PC-3 (cell line): ENCODE measurements around the gene LMCD1. TPM values are rescaled to one million over a fixed set of nuclear protein-coding genes. Genes with fewer than 3 reads are reported as not detected.
A peak's percentile ranks its signal among the peaks of the same experiment; 100 is the strongest.

Experiments
- ATAC-seq: fragments of 200-7000 bp; cut with Tn5 transposase; 2 replicates; pipeline ENCODE4 v1.9.1; 2020; ENCODE audit warnings: mild to moderate bottlenecking, moderate library complexity
- BruUV-seq: library from RNA; stranded (reverse); fragments of 400-500 nt; replicated peaks from 2 replicates; lab custom pipeline; 2021; lab: Mats Ljungman, UMichigan
- CTCF ChIA-PET: fragments of 300-600 bp; sonication (Branson Sonifier 250); formaldehyde crosslinking; loops from one replicate; lab custom pipeline; 2022; ENCODE audit warnings: antibody characterized with exemption; lab: Charles Lee
- POLR2A ChIA-PET: fragments of 300-600 bp; sonication (Branson Sonifier 250); formaldehyde crosslinking; loops from one replicate; lab custom pipeline; 2022; ENCODE audit warnings: antibody characterized with exemption; ENCODE audit not compliant: unreplicated experiment; lab: Charles Lee
- DNase-seq: peaks from one replicate; pipeline ENCODE4 v3.0.0-alpha.2; 2015
- H2AFZ ChIP-seq: fragments of 300-600 bp; sonication (generic); 2 replicates; pipeline ENCODE4 v1.6.0; 2016; ENCODE audit warnings: antibody characterized with exemption, low read length
- H3F3A ChIP-seq: fragments of 300-600 bp; sonication (generic); one replicate; pipeline ENCODE4 v1.6.0; 2017; ENCODE audit warnings: antibody characterized with exemption, low read length, control low read depth, mild to moderate bottlenecking; ENCODE audit not compliant: unreplicated experiment
- H3K27ac ChIP-seq: fragments of 300-600 bp; sonication (generic); 2 replicates; pipeline ENCODE4 v1.5.1; 2016; ENCODE audit warnings: mild to moderate bottlenecking, low read length
- H3K27me3 ChIP-seq: fragments of 300-600 bp; sonication (generic); 2 replicates; pipeline ENCODE4 v1.6.1; 2016; ENCODE audit warnings: low read length, mixed read lengths
- H3K36me3 ChIP-seq: fragments of 300-600 bp; sonication (generic); 2 replicates; pipeline ENCODE4 v1.6.1; 2016; ENCODE audit warnings: low read depth, mixed run types, low read length, mixed read lengths
- H3K4me1 ChIP-seq: fragments of 300-600 bp; sonication (generic); 2 replicates; pipeline ENCODE4 v1.5.1; 2016; ENCODE audit warnings: low read length; ENCODE audit not compliant: insufficient read depth
- H3K4me2 ChIP-seq: fragments of 300-600 bp; sonication (generic); 2 replicates; pipeline ENCODE4 v1.6.0; 2016; ENCODE audit warnings: low read length
- H3K4me3 ChIP-seq: fragments of 300-600 bp; sonication (generic); 2 replicates; pipeline ENCODE4 v1.5.1; 2016; ENCODE audit warnings: mild to moderate bottlenecking, low read length, mixed read lengths
- H3K79me2 ChIP-seq: fragments of 300-600 bp; sonication (generic); 2 replicates; pipeline ENCODE4 v1.6.1; 2017; ENCODE audit warnings: low read length, mixed read lengths
- H3K9ac ChIP-seq: fragments of 300-600 bp; sonication (generic); 2 replicates; pipeline ENCODE4 v1.6.0; 2016; ENCODE audit warnings: mild to moderate bottlenecking, low read length
- H3K9me2 ChIP-seq: fragments of 300-600 bp; sonication (generic); replicated peaks from 2 replicates; pipeline ENCODE4 v1.6.1; 2016; ENCODE audit warnings: mixed run types, low read length, mixed read lengths
- H3K9me3 ChIP-seq: fragments of 300-600 bp; sonication (generic); 2 replicates; pipeline ENCODE4 v1.6.1; 2016; ENCODE audit warnings: low read length, mixed read lengths
- H4K20me1 ChIP-seq: fragments of 300-600 bp; sonication (generic); 2 replicates; pipeline ENCODE4 v1.6.1; 2016; ENCODE audit warnings: low read length, mixed read lengths
- EZH2 ChIP-seq: fragments of 300-600 bp; sonication (generic); IDR thresholded peaks from one replicate; pipeline ENCODE4 v1.6.1; 2017; ENCODE audit warnings: antibody characterized with exemption, mild to moderate bottlenecking, low read length; ENCODE audit not compliant: unreplicated experiment
- EZH2phosphoT487 ChIP-seq: fragments of 300-600 bp; sonication (generic); IDR thresholded peaks from 2 replicates; pipeline ENCODE4 v1.6.1; 2018; ENCODE audit warnings: mild to moderate bottlenecking, antibody characterized with exemption, low read length, borderline replicate concordance
- intact Hi-C: fragments of 100-400 bp; cut with micrococcal nuclease; formaldehyde crosslinking; loops from 2 replicates; pipeline ENCODE4 v1.9.0; 2023
- total RNA-seq: library from RNA; depleted of rRNA; stranded (reverse); fragments of >200 nt; gene quantifications from 2 replicates; pipeline ENCODE4 v1.2.3, GENCODE V29; 2014
- TF ChIP-seq, protein P1 (sequence below): fragments of 300-600 bp; sonication (generic); conservative IDR thresholded peaks from 2 replicates; pipeline ENCODE4 v1.5.1; 2017; ENCODE audit warnings: antibody characterized with exemption, low read depth, mild to moderate bottlenecking, low read length

Gene LMCD1
- total RNA-seq, 1 experiment from 2014 or later, result 9.1 TPM

DNA sequence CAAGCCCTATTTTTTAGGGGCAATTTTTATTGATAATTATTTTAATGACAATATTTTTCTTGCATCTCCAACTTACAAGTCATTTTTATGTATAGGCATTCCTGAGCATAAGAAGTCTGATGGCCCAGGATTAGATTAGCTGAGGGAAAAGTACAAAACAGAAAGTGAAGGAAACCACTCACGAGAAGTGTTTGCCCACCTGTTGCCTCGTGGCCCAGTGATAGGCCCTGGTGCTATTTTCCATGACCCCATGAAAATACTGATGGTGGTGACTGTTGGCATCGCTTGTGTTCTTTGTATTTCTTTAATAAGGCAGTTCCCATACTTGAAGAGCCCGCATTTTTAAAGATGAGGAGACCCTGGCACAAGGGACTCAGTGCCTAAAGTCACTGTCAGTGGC lies 7.9 kb upstream of the LMCD1 start:
- no peak overlapping the region for H3K4me3 ChIP-seq
- peak overlapping the region; percentile 61 for H3K27ac ChIP-seq
- TF ChIP-seq EZH2 (no peak), EZH2phosphoT487 (no peak)
- TF ChIP-seq, protein P1, sequence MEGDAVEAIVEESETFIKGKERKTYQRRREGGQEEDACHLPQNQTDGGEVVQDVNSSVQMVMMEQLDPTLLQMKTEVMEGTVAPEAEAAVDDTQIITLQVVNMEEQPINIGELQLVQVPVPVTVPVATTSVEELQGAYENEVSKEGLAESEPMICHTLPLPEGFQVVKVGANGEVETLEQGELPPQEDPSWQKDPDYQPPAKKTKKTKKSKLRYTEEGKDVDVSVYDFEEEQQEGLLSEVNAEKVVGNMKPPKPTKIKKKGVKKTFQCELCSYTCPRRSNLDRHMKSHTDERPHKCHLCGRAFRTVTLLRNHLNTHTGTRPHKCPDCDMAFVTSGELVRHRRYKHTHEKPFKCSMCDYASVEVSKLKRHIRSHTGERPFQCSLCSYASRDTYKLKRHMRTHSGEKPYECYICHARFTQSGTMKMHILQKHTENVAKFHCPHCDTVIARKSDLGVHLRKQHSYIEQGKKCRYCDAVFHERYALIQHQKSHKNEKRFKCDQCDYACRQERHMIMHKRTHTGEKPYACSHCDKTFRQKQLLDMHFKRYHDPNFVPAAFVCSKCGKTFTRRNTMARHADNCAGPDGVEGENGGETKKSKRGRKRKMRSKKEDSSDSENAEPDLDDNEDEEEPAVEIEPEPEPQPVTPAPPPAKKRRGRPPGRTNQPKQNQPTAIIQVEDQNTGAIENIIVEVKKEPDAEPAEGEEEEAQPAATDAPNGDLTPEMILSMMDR, result no peak
- no peaks in the 10 kb centered on the region for H3K9me2 ChIP-seq
- no peaks in the 10 kb centered on the region for H4K20me1 ChIP-seq
- H3K9ac ChIP-seq, result no peak overlapping the region
- H3K79me2 ChIP-seq, result no peaks in the 10 kb centered on the region
- peaks cover 3% of the 10 kb centered on the region for H3F3A ChIP-seq
- CTCF ChIA-PET, result no interaction called here
- intact Hi-C loops, result no loop called here
- peak overlapping the region; percentile 22 for H3K4me2 ChIP-seq
- no peak overlapping the region for H2AFZ ChIP-seq
- peaks cover 48% of the 10 kb centered on the region for H3K4me1 ChIP-seq
- H3K9me3 ChIP-seq, result no peaks in the 10 kb centered on the region
- no TSS peak for BruUV-seq
- ATAC-seq (no peak), DNase-seq (no peak)
- no peaks in the 10 kb centered on the region for H3K27me3 ChIP-seq
- H3K36me3 ChIP-seq, result no peaks in the 10 kb centered on the region
- POLR2A ChIA-PET, result no interaction called here

DNA sequence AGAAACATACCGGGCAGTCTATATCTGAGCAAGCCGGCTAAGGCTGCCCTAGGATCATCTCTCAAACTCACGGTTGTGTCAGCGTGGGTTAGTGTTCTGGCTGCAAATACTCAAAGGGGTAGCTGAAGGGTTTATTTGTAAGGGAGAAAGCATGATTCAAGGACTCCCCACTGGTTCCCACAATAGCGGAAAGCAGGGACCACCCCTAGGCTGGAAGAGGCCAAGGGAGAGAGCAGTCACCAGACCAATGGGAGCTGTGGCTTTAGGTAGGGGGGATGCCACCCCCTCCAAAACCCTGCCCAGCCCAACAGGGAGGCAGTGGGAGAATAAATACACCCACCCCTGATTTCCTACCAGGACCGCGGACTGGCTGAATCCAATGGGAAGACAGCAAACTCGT lies 7.3 kb upstream of the LMCD1 start:
- Histone ChIP-seq H3K4me3 (no peak overlapping the region), H3K27ac (no peak overlapping the region), H4K20me1 (no peaks in the 10 kb centered on the region), H3K9ac (no peak overlapping the region), H3K4me1 (peaks cover 54% of the 10 kb centered on the region), H3F3A (peaks cover 3% of the 10 kb centered on the region), H3K9me3 (no peaks in the 10 kb centered on the region), H3K79me2 (no peaks in the 10 kb centered on the region), H2AFZ (no peak overlapping the region), H3K9me2 (no peaks in the 10 kb centered on the region), H3K36me3 (no peaks in the 10 kb centered on the region), H3K4me2 (no peak overlapping the region), H3K27me3 (no peaks in the 10 kb centered on the region)
- CTCF ChIA-PET, result no interaction called here
- no TSS peak for BruUV-seq
- ATAC-seq (no peak), DNase-seq (no peak)
- TF ChIP-seq, protein P1, result no peak
- TF ChIP-seq EZH2phosphoT487 (no peak), EZH2 (no peak)
- intact Hi-C loops, result no loop called here
- POLR2A ChIA-PET, result no interaction called here

DNA sequence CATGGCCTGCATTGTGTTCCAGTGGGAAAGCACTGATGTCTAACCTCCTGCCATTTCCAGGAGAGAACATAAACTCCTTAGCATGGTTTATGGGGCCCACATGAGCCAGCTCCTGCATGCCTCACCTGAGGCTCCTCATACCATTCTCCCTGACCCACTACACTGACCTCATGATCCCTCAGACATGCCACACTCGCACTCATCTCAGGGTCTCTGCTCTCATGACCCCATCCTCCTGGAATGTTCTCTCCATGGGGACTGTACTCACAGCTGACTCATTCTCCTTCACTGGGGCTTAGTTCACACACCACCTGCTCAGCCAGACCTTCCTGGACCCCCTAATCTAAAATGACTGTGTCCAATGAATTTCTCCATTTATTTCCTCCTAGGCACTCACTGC lies 4.0 kb upstream of the LMCD1 start:
- Histone ChIP-seq H4K20me1 (no peaks in the 10 kb centered on the region), H3K79me2 (no peaks in the 10 kb centered on the region), H3K4me2 (peak overlapping the region; percentile 17; the same call in 1 of the 2 replicates), H3K9me3 (no peaks in the 10 kb centered on the region), H3K4me1 (peaks cover 64% of the 10 kb centered on the region), H3K9me2 (no peaks in the 10 kb centered on the region), H3K9ac (no peak overlapping the region), H3K4me3 (no peak overlapping the region), H2AFZ (no peak overlapping the region), H3K27me3 (no peaks in the 10 kb centered on the region), H3K27ac (peak overlapping the region; percentile 83), H3F3A (peaks cover 8% of the 10 kb centered on the region), H3K36me3 (no peaks in the 10 kb centered on the region)
- no TSS peak for BruUV-seq
- CTCF ChIA-PET, result no interaction called here
- TF ChIP-seq EZH2 (no peak), EZH2phosphoT487 (no peak)
- TF ChIP-seq, protein P1, result no peak
- POLR2A ChIA-PET, result interaction anchor here (1.2 kb wide), 1 partner anchor 14 kb away, joined by 3 read pairs; no protein-coding TSS in a partner anchor
- intact Hi-C loops, result no loop called here
- ATAC-seq, result no peak
- peak; percentile 63 for DNase-seq
